Measurements from ENCODE around the gene PNPLA6. TPM values are rescaled to one million over a fixed set of nuclear protein-coding genes. Genes with fewer than 3 reads are reported as not detected.

PNPLA6 gene
- polyA plus RNA-seq, 3 donors = 11.2 to 178 (median 14.4) TPM

- H3K79me2 ChIP-seq (ENCODE audit: insufficient read depth, low read length) = no peaks in the 10 kb centered on the region
- no peak overlapping the region for H3K9ac ChIP-seq (ENCODE audit: insufficient read depth, low read length, poor library complexity, severe bottlenecking)
- H3K9me3 Mint-ChIP-seq = no peaks in the 10 kb centered on the region
- no peak overlapping the region for H3K27ac ChIP-seq (ENCODE audit: low read depth in 1 of 2, low read length in 2 of 2)
- H3K4me2 ChIP-seq (replicated peaks; ENCODE audit: extremely low read depth, low read length, poor library complexity, severe bottlenecking) = no peak overlapping the region
- 74% methylated on average over 10 of the region's 11 CpGs for WGBS (ENCODE audit: insufficient coverage)
- TF ChIP-seq CTCF (IDR thresholded peaks at IDR 0.05) = no peak
- H3K4me1 Mint-ChIP-seq = peaks cover 6% of the 10 kb centered on the region
- H3K36me3 ChIP-seq (replicated peaks in 1 of 2; ENCODE audit: control insufficient read depth in 1 of 2, insufficient read depth in 2 of 2, low read length in 2 of 2) = no peaks in the 10 kb centered on the region
- H4K20me1 ChIP-seq (ENCODE audit: insufficient read depth, low read length) = no peaks in the 10 kb centered on the region
- no peaks in the 10 kb centered on the region for H3K27me3 ChIP-seq (ENCODE audit: control insufficient read depth in 2 of 2, insufficient read depth in 2 of 2, low read length in 2 of 2)
- H3K4me1 ChIP-seq (ENCODE audit: control insufficient read depth in 1 of 2, insufficient read depth in 2 of 2, low read length in 2 of 2) = peaks cover 0 to 7% of the 10 kb centered on the region in 2 donors
- H3K4me3 ChIP-seq (replicated peaks in 1 of 3; ENCODE audit: low read depth in 2 of 3, low read length in 3 of 3) = no peak overlapping the region
- no peak for DNase-seq
- H3K4me3 Mint-ChIP-seq = no peak overlapping the region
- no peaks in the 10 kb centered on the region for H3K36me3 Mint-ChIP-seq
- no peaks in the 10 kb centered on the region for H3K9me3 ChIP-seq (replicated peaks in 1 of 2; ENCODE audit: control insufficient read depth in 1 of 2, insufficient read depth in 1 of 2, low read length in 2 of 2)
- H2AFZ ChIP-seq (ENCODE audit: insufficient read depth, low read depth, low read length, poor library complexity, severe bottlenecking) = no peak overlapping the region
- intact Hi-C loops (cut with micrococcal nuclease) = no loop called here
- H3K27ac Mint-ChIP-seq = no peak overlapping the region
- H3K27me3 Mint-ChIP-seq (ENCODE audit: low read depth in 3 of 3) = peaks cover 15 to 22% (median 19%) of the 10 kb centered on the region in 3 donors
These were observed 46.9 kb downstream of the PNPLA6 start for GRCh38 chr19:7582446-7582845.

- H3K27me3 Mint-ChIP-seq (ENCODE audit: low read depth in 3 of 3) = peaks cover 22 to 43% (median 42%) of the 10 kb centered on the region in 3 donors
- Histone ChIP-seq H3K4me1 (ENCODE audit: control insufficient read depth in 1 of 2, insufficient read depth in 2 of 2, low read length in 2 of 2) (peaks cover 0 to 7% of the 10 kb centered on the region in 2 donors), H2AFZ (ENCODE audit: insufficient read depth, low read depth, low read length, poor library complexity, severe bottlenecking) (no peak overlapping the region), H3K9ac (ENCODE audit: insufficient read depth, low read length, poor library complexity, severe bottlenecking) (no peak overlapping the region), H3K9me3 (replicated peaks in 1 of 2; ENCODE audit: control insufficient read depth in 1 of 2, insufficient read depth in 1 of 2, low read length in 2 of 2) (peaks cover 0 to under 1% of the 10 kb centered on the region in 2 donors), H3K4me2 (replicated peaks; ENCODE audit: extremely low read depth, low read length, poor library complexity, severe bottlenecking) (no peak overlapping the region), H3K27me3 (ENCODE audit: control insufficient read depth in 2 of 2, insufficient read depth in 2 of 2, low read length in 2 of 2) (peaks cover 6 to 18% of the 10 kb centered on the region in 2 donors), H4K20me1 (ENCODE audit: insufficient read depth, low read length) (no peaks in the 10 kb centered on the region), H3K27ac (ENCODE audit: low read depth in 1 of 2, low read length in 2 of 2) (no peak overlapping the region), H3K36me3 (replicated peaks in 1 of 2; ENCODE audit: control insufficient read depth in 1 of 2, insufficient read depth in 2 of 2, low read length in 2 of 2) (no peaks in the 10 kb centered on the region), H3K79me2 (ENCODE audit: insufficient read depth, low read length) (no peaks in the 10 kb centered on the region), H3K4me3 (replicated peaks in 1 of 3; ENCODE audit: low read depth in 2 of 3, low read length in 3 of 3) (no peak overlapping the region)
- H3K36me3 Mint-ChIP-seq = no peaks in the 10 kb centered on the region
- intact Hi-C loops (cut with micrococcal nuclease) = no loop called here
- H3K27ac Mint-ChIP-seq = no peak overlapping the region
- peaks cover 4% of the 10 kb centered on the region for H3K4me1 Mint-ChIP-seq
- DNase-seq = no peak
- no peak overlapping the region for H3K4me3 Mint-ChIP-seq
- 95% methylated on average over 3 of the region's 7 CpGs for WGBS (ENCODE audit: insufficient coverage)
- peaks cover 0 to 4% (median 0%) of the 10 kb centered on the region in 7 donors for H3K9me3 Mint-ChIP-seq
- TF ChIP-seq CTCF (IDR thresholded peaks at IDR 0.05) = no peak
These were observed 54.3 kb downstream of the PNPLA6 start for GRCh38 chr19:7589822-7590221.

Data from CD14-positive monocyte (primary cell).